GM20000 (cell line): Measurements from ENCODE around the gene VOPP1.

Experiments used
- DNase-seq: peaks from one replicate; pipeline ENCODE4 v3.0.0; 2012; ENCODE audit warnings: low spot score
- CTCF ChIP-seq: IDR thresholded peaks from 2 replicates; pipeline ENCODE4 v1.5.1; 2012; ENCODE audit warnings: mild to moderate bottlenecking, control low read depth; ENCODE audit errors: extremely low read depth, missing control alignments

The VOPP1 gene

GRCh38 chr7:55467047-55467593 lies 105.2 kb downstream of the VOPP1 start:
- no peak for DNase-seq
- TF ChIP-seq CTCF: no peak

- no peak for DNase-seq
- no peak for TF ChIP-seq CTCF
These were observed 106.6 kb downstream of the VOPP1 start for GRCh38 chr7:55465691-55466090.

- DNase-seq: no peak
- no peak for TF ChIP-seq CTCF
These were observed 107.9 kb downstream of the VOPP1 start for GRCh38 chr7:55464422-55464821.

- DNase-seq: no peak
- no peak for TF ChIP-seq CTCF
These were observed 108.5 kb downstream of the VOPP1 start for GRCh38 chr7:55463686-55464262.

- no peak for DNase-seq
- TF ChIP-seq CTCF: no peak
These were observed 114.0 kb downstream of the VOPP1 start for GRCh38 chr7:55458351-55458750.

- no peak for DNase-seq
- TF ChIP-seq CTCF: no peak
These were observed 114.5 kb downstream of the VOPP1 start for GRCh38 chr7:55457801-55458200.

- no peak for DNase-seq
- no peak for TF ChIP-seq CTCF
These were observed 119.3 kb downstream of the VOPP1 start for GRCh38 chr7:55452971-55453370.
